K562 (cell line): ENCODE data around the gene BSDC1. TPM values are rescaled to one million over a fixed set of nuclear protein-coding genes. Genes with fewer than 3 reads are reported as not detected.

Source experiments
- ATAC-seq: fragments of 200-7000 bp; cut with Tn5 transposase; 3 replicates; pipeline ENCODE4 v1.9.1; 2020; ENCODE audit warnings: moderate library complexity
- BruUV-seq: library from RNA; stranded (reverse); fragments of 400-500 nt; replicated peaks from 2 replicates; lab custom pipeline; 2021; lab: Mats Ljungman, UMichigan
- CTCF ChIA-PET: fragments of 300-600 bp; formaldehyde crosslinking; extraction: SDS; loops from one replicate; lab custom pipeline; 2021; ENCODE audit warnings: low intra/inter-chr PET ratio; lab: Yijun Ruan, JAX
- POLR2A ChIA-PET: fragments of 300-600, 350-650 bp; sonication (Branson Sonifier 250); formaldehyde crosslinking; extraction: SDS; loops from one replicate; lab custom pipeline; 2021; ENCODE audit warnings: antibody characterized with exemption, inconsistent platforms; lab: Yijun Ruan, JAX
- DNase-seq, 4 experiments: peaks; one replicate each; pipeline versions ENCODE4 v3.0.0 to v3.0.0-alpha.2; 2011 to 2018; ENCODE audit warnings: low spot score in 3 of 4, mixed read lengths in 3 of 4; ENCODE audit errors: extremely low read depth in 1 of 4
- FAIRE-seq: peaks from 2 replicates; lab custom pipeline; 2011; peaks lifted over from hg19 to GRCh38; lab: Jason Lieb, UNC
- H2AFZ ChIP-seq: 2 replicates; pipeline ENCODE4 v1.6.0; 2011; ENCODE audit warnings: low read depth, low read length, control low read depth, inconsistent platforms
- H3K27ac ChIP-seq: fragments of 200-600 bp; 3 replicates; pipeline ENCODE4 v1.8.0; 2011; ENCODE audit warnings: low read depth, mild to moderate bottlenecking, control low read depth, inconsistent platforms, low read length, moderate library complexity, mixed read lengths; ENCODE audit errors: extremely low read depth
- H3K27me3 ChIP-seq, 2 experiments: fragments of 300-600 bp in 1 of 2; 2 replicates in 1 of 2; 3 replicates in 1 of 2; pipeline versions ENCODE4 v1.6.0 to v1.8.0; 2011; ENCODE audit warnings: inconsistent platforms in 2 of 2, low read length in 2 of 2, mild to moderate bottlenecking in 1 of 2, mixed read lengths in 1 of 2, moderate library complexity in 1 of 2; ENCODE audit not compliant: control insufficient read depth in 2 of 2, insufficient read depth in 2 of 2
- H3K36me3 ChIP-seq: fragments of 300-600 bp; 3 replicates; pipeline ENCODE4 v1.8.0; 2011; ENCODE audit warnings: mild to moderate bottlenecking, low read length, inconsistent platforms; ENCODE audit not compliant: control insufficient read depth, insufficient read depth
- H3K4me1 ChIP-seq, 2 experiments: fragments of 200-600 bp in 1 of 2; replicated peaks in 1 of 2; 2 replicates in 1 of 2; 3 replicates in 1 of 2; pipeline versions ENCODE4 v1.5.1 to v1.8.0; 2011; ENCODE audit warnings: inconsistent platforms in 2 of 2, low read length in 2 of 2, mild to moderate bottlenecking in 1 of 2, mixed read lengths in 1 of 2, moderate library complexity in 1 of 2; ENCODE audit not compliant: control insufficient read depth in 2 of 2, insufficient read depth in 2 of 2
- H3K4me2 ChIP-seq: 2 replicates; pipeline ENCODE4 v1.6.1; 2011; ENCODE audit warnings: low read length, control low read depth, inconsistent platforms, mixed read lengths; ENCODE audit not compliant: insufficient read depth
- H3K4me3 ChIP-seq: fragments of 200-600 bp; sonication (generic), shearing (Covaris generic); 2 replicates; pipeline ENCODE4 v1.5.1; 2016; ENCODE audit warnings: control low read depth, inconsistent platforms
- H3K79me2 ChIP-seq: fragments of 200-600 bp; 3 replicates; pipeline ENCODE4 v1.8.0; 2011; ENCODE audit warnings: low read length, inconsistent platforms; ENCODE audit not compliant: control insufficient read depth, insufficient read depth
- H3K9ac ChIP-seq, 2 experiments: 2 replicates each; pipeline versions ENCODE4 v1.6.0 to v1.6.1; 2011; ENCODE audit warnings: low read depth in 2 of 2, low read length in 2 of 2, control low read depth in 1 of 2, inconsistent platforms in 1 of 2, mild to moderate bottlenecking in 1 of 2, mixed read lengths in 1 of 2; ENCODE audit not compliant: insufficient read depth in 1 of 2
- H3K9me1 ChIP-seq: one replicate; pipeline ENCODE4 v1.6.0; 2011; ENCODE audit warnings: inconsistent platforms, mild to moderate bottlenecking, low read length, moderate library complexity; ENCODE audit not compliant: control insufficient read depth, insufficient read depth
- H3K9me3 ChIP-seq: replicated peaks from 2 replicates; pipeline ENCODE4 v1.5.1; 2011; ENCODE audit warnings: low read depth, low read length, inconsistent platforms; ENCODE audit not compliant: control insufficient read depth, insufficient read depth
- H4K20me1 ChIP-seq: replicated peaks from 2 replicates; pipeline ENCODE4 v1.6.1; 2011; ENCODE audit warnings: low read length, inconsistent platforms, mixed read lengths; ENCODE audit not compliant: control insufficient read depth, insufficient read depth
- CBFA2T2 ChIP-seq: fragments of 450-650 bp; conservative IDR thresholded peaks from 2 replicates; pipeline ENCODE4 v1.6.1; 2017; ENCODE audit warnings: mild to moderate bottlenecking
- CBFA2T3 ChIP-seq: fragments of 450-650 bp; IDR thresholded peaks from 2 replicates; pipeline ENCODE4 v1.6.1; 2017
- CBX5 ChIP-seq: IDR thresholded peaks from 2 replicates; pipeline ENCODE4 v1.6.1; 2014; ENCODE audit warnings: low read depth, borderline replicate concordance
- CREM ChIP-seq: IDR thresholded peaks from 2 replicates; pipeline ENCODE4 v1.6.1; 2014; ENCODE audit warnings: antibody characterized with exemption, low read depth
- EP400 ChIP-seq: fragments of 450-650 bp; IDR thresholded peaks from 2 replicates; pipeline ENCODE4 v1.6.1; 2017; ENCODE audit warnings: antibody characterized with exemption, mild to moderate bottlenecking, moderate library complexity
- JUND ChIP-seq, 2 experiments: IDR thresholded peaks; 2 replicates in 1 of 2; 3 replicates in 1 of 2; pipeline ENCODE4 v1.6.1; 2011; ENCODE audit warnings: borderline replicate concordance in 2 of 2, low read depth in 2 of 2, low read length in 2 of 2, improper control_type of control experiment in 1 of 2, missing biosample characterization in 1 of 2, missing genetic modification characterization in 1 of 2, missing genetic modification reagents in 1 of 2
- NR1H2 ChIP-seq: sonication (generic); formaldehyde crosslinking; IDR thresholded peaks from 2 replicates; pipeline ENCODE4 v1.4.0; 2020; ENCODE audit warnings: mild to moderate bottlenecking, missing genetic modification reagents
- XRCC4 ChIP-seq: IDR thresholded peaks from one replicate; pipeline ENCODE4 v1.6.1; 2011; ENCODE audit not compliant: insufficient read depth, insufficient read length; ENCODE audit errors: extremely low read depth
- ZNF212 ChIP-seq: fragments of 450-650 bp; formaldehyde crosslinking; IDR thresholded peaks from 2 replicates; pipeline ENCODE4 v1.4.0; 2020; ENCODE audit warnings: mild to moderate bottlenecking
- ZNF253 ChIP-seq: fragments of 250-450 bp; sonication (Bioruptor Pico); conservative IDR thresholded peaks from 2 replicates; pipeline ENCODE4 v1.6.1; 2021; ENCODE audit warnings: mild to moderate bottlenecking
- ZNF282 ChIP-seq: sonication (generic); formaldehyde crosslinking; IDR thresholded peaks from 2 replicates; pipeline ENCODE4 v1.8.1; 2023; ENCODE audit warnings: missing genetic modification reagents
- ZNF354B ChIP-seq: fragments of 250-450 bp; sonication (Bioruptor Pico); IDR thresholded peaks from 2 replicates; pipeline ENCODE4 v1.4.0; 2020
- ZNF384 ChIP-seq: IDR thresholded peaks from 2 replicates; pipeline ENCODE4 v1.6.1; 2012; ENCODE audit warnings: low read depth, low read length, improper control_type of control experiment
- ZNF780A ChIP-seq: fragments of 250-450 bp; sonication (Bioruptor Pico); IDR thresholded peaks from 2 replicates; pipeline ENCODE4 v1.5.0; 2021; ENCODE audit warnings: mild to moderate bottlenecking
- WGBS: fragments of 100-300 bp; shearing (Covaris generic); methylation state at CpG from one replicate; pipeline ENCODE4 v1.1.6; 2016; ENCODE audit warnings: low coverage, mixed read lengths; ENCODE audit not compliant: insufficient coverage; ENCODE audit errors: missing lambda C conversion rate; 5-methylcytosine and 5-hydroxymethylcytosine counted together
- in situ Hi-C: fragments of 300-500 bp; cut with MboI; formaldehyde crosslinking; loops from 4 replicates; pipeline ENCODE4 v1.15.0; 2018; ENCODE audit warnings: inconsistent platforms, mixed read lengths
- intact Hi-C: fragments of 100-400 bp; cut with micrococcal nuclease; formaldehyde crosslinking; loops from 2 replicates; pipeline ENCODE4 v1.14.2; 2022
- polyA plus RNA-seq, 8 experiments: library from polyadenylated mRNA; depleted of rRNA in 4 of 8; stranded (reverse) in 5 of 8; unstranded in 3 of 8; fragments of >200 nt; fragmentation: Nextera tagmentation in 2 of 8; fragmentation: Illumina TruSeq in 1 of 8; extraction: Ambion mirVana in 2 of 8; extraction: Trizol in 1 of 8; gene quantifications; 2 replicates each; pipeline versions ENCODE4 v1.2.1 to v1.2.3, GENCODE V29; 2011 to 2014; ENCODE audit warnings: inconsistent platforms in 1 of 8, missing spikeins in 1 of 8
- total RNA-seq, 7 experiments: library from RNA; depleted of rRNA in 6 of 7; stranded (reverse); fragments of >200 nt in 6 of 7; fragmentation: Illumina TruSeq in 2 of 7; extraction: Trizol in 2 of 7; gene quantifications; 2 replicates each; pipeline versions ENCODE4 v1.2.1 to v1.2.3, GENCODE V29; 2011 to 2021; ENCODE audit warnings: low replicate concordance in 1 of 7

Gene BSDC1
- total and polyA plus RNA-seq, 9 of the 15 experiments (the other 6 are each of a cell fraction or from before 2014, with no cell fraction given), result 10.2 to 96.8 (median 73.1) TPM

DNA sequence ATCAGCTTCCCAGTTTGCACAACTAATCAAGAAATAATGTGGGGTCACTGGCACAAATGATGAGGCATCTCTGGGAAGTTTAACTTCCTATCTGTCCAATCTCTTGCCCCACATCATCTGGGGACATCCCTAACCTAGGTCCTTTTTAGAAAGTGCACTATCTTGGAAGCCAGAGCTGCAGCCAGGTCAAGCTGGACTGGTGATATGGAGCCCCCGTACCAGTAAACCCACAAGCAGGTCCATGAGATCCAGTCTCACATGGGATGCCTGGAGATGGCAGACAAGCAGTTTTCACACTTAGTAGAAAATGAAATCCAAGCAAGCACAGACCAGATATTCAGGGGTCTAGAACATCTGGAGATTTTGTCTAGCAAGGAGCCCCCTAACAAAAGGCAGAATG lies 27.5 kb upstream of the BSDC1 start:
- no peak for ATAC-seq
- no peak overlapping the region for H2AFZ ChIP-seq
- H3K9me3 ChIP-seq, result 0 out of 2 replicates have a peak, but pooled peaks cover 3% of the 10 kb centered on the region
- no peak overlapping the region for H3K27ac ChIP-seq
- peaks cover 0 to 3% of the 10 kb centered on the region in 2 experiments; a peak in 2 of 5 replicates for H3K4me1 ChIP-seq
- no peak for FAIRE-seq
- no TSS peak for BruUV-seq
- peaks cover 34 to 43% of the 10 kb centered on the region in 2 experiments for H3K27me3 ChIP-seq
- 0% methylated on average over 1 of the region's 1 CpG for WGBS
- DNase-seq, result no peak
- POLR2A ChIA-PET, result interaction anchor here (0.6 kb wide), 2 partner anchors 50 to 57 kb away, joined by 3 to 4 read pairs; no protein-coding TSS in a partner anchor
- CTCF ChIA-PET, result no interaction called here
- H4K20me1 ChIP-seq, result no peaks in the 10 kb centered on the region
- in situ Hi-C loops (no loop called here), intact Hi-C loops (no loop called here)
- H3K79me2 ChIP-seq, result no peaks in the 10 kb centered on the region
- no peaks in the 10 kb centered on the region for H3K36me3 ChIP-seq
- H3K4me3 ChIP-seq, result no peak overlapping the region
- no peak overlapping the region for H3K9ac ChIP-seq
- no peaks in the 10 kb centered on the region for H3K9me1 ChIP-seq
- TF ChIP-seq CBFA2T3 (peak; percentile 63), CREM (no peak), ZNF253 (no peak), CBFA2T2 (peak; percentile 56; the same call in 1 of the 2 replicates)
- H3K4me2 ChIP-seq, result no peak overlapping the region

- FAIRE-seq, result no peak
- no peak overlapping the region; the same call in 1 of the 3 replicates for H3K27ac ChIP-seq
- intact Hi-C loops (loop anchor here (1.0 to 10.0 kb wide), 7 partner anchors 13 to 752 kb away; no protein-coding TSS in a partner anchor), in situ Hi-C loops (no loop called here)
- no peak overlapping the region for H3K4me2 ChIP-seq
- H3K9ac ChIP-seq, result peak overlapping the region in 1 of 2 experiments; percentile 48; a peak in 2 of 4 replicates
- peak; percentile 12; the same call in 2 of the 3 replicates for ATAC-seq
- peaks cover 0 to 7% of the 10 kb centered on the region in 2 experiments; a peak in 3 of 5 replicates for H3K4me1 ChIP-seq
- 0 out of 2 replicates have a peak, but pooled peaks cover 7% of the 10 kb centered on the region for H3K9me3 ChIP-seq
- DNase-seq, result no peak
- H3K4me3 ChIP-seq, result no peak overlapping the region
- H3K9me1 ChIP-seq, result no peaks in the 10 kb centered on the region
- BruUV-seq, result no TSS peak
- no peaks in the 10 kb centered on the region for H4K20me1 ChIP-seq
- H2AFZ ChIP-seq, result peak overlapping the region; percentile 92
- ChIA-PET CTCF (interaction anchor here (0.6 to 2.4 kb wide), 4 partner anchors 14 to 749 kb away, joined by 3 to 20 read pairs (median 8); no protein-coding TSS in a partner anchor), POLR2A (interaction anchor here (1.7 to 2.1 kb wide), 2 partner anchors 11 to 12 kb away, joined by 5 to 8 read pairs; no protein-coding TSS in a partner anchor)
- 25% methylated on average over 8 of the region's 8 CpGs for WGBS
- H3K79me2 ChIP-seq, result no peaks in the 10 kb centered on the region
- no peaks in the 10 kb centered on the region for H3K27me3 ChIP-seq
- H3K36me3 ChIP-seq, result no peaks in the 10 kb centered on the region
- TF ChIP-seq ZNF354B (CRISPR knock-in tag) (no peak), NR1H2 (CRISPR knock-in tag) (no peak), ZNF282 (CRISPR knock-in tag) (no peak), JUND (IDR thresholded peaks at IDR 0.05; ENCODE audit: borderline replicate concordance, low read depth, low read length) (no peak), JUND (tag; IDR thresholded peaks at IDR 0.05; ENCODE audit: borderline replicate concordance, low read depth, low read length) (no peak), ZNF384 (no peak), CBX5 (peak; percentile 32; the same call in 1 of the 2 replicates), XRCC4 (no peak), ZNF212 (no peak), ZNF780A (0 out of 2 replicates have a peak, but pooled peaks have one; percentile 5), EP400 (no peak)
Observed at GRCh38 chr1:32414186-32414886, 20.1 kb upstream of the BSDC1 start.
